ENCODE results near the gene ARHGAP18.

ARHGAP18 gene

GRCh38 chr6:129709769-129710449 is at the start of gene ARHGAP18:
Gene ARHGAP18 (minus strand): TSS chr6:129710177. CDS start chr6:129710136, 41 bp downstream.
- peak; percentile 75 for DNase-seq

- no peak for DNase-seq
Observed at GRCh38 chr6:129755787-129756186, 45.8 kb upstream of the ARHGAP18 start.

GRCh38 chr6:129754750-129755149 is 44.8 kb upstream of the ARHGAP18 start:
- no peak for DNase-seq

- no peak for DNase-seq
Observed at GRCh38 chr6:129753422-129753821, 43.4 kb upstream of the ARHGAP18 start.

- DNase-seq: no peak
Observed at GRCh38 chr6:129751384-129751783, 41.4 kb upstream of the ARHGAP18 start.

- no peak for DNase-seq
Observed at GRCh38 chr6:129750360-129750759, 40.4 kb upstream of the ARHGAP18 start.

GRCh38 chr6:129749749-129750120 is 39.8 kb upstream of the ARHGAP18 start:
- no peak for DNase-seq

GRCh38 chr6:129748901-129749748 is 39.1 kb upstream of the ARHGAP18 start:
- DNase-seq: no peak

- DNase-seq: peak; percentile 61
Observed at GRCh38 chr6:129748212-129748900, 38.4 kb upstream of the ARHGAP18 start.

- no peak for DNase-seq
Observed at GRCh38 chr6:129747588-129748112, 37.7 kb upstream of the ARHGAP18 start.

GRCh38 chr6:129744880-129745237 is 34.9 kb upstream of the ARHGAP18 start:
- DNase-seq: no peak

- DNase-seq: no peak
Observed at GRCh38 chr6:129744201-129744879, 34.4 kb upstream of the ARHGAP18 start.

GRCh38 chr6:129740013-129740412 is 30.0 kb upstream of the ARHGAP18 start:
- DNase-seq: no peak

GRCh38 chr6:129736105-129736504 is 26.1 kb upstream of the ARHGAP18 start:
- no peak for DNase-seq

- no peak for DNase-seq
Observed at GRCh38 chr6:129733290-129733689, 23.3 kb upstream of the ARHGAP18 start.

- DNase-seq: no peak
Observed at GRCh38 chr6:129732542-129732941, 22.6 kb upstream of the ARHGAP18 start.

GRCh38 chr6:129732034-129732433 is 22.1 kb upstream of the ARHGAP18 start:
- DNase-seq: no peak

- DNase-seq: no peak
Observed at GRCh38 chr6:129731428-129731827, 21.5 kb upstream of the ARHGAP18 start.

- peak; percentile 8 for DNase-seq
Observed at GRCh38 chr6:129730477-129731165, 20.6 kb upstream of the ARHGAP18 start.

- no peak for DNase-seq
Observed at GRCh38 chr6:129726650-129727049, 16.7 kb upstream of the ARHGAP18 start.

- no peak for DNase-seq
Observed at GRCh38 chr6:129725341-129725740, 15.4 kb upstream of the ARHGAP18 start.

GRCh38 chr6:129719692-129720091 is 9.7 kb upstream of the ARHGAP18 start:
- DNase-seq: no peak

Data from activated naive CD4-positive, alpha-beta T cell treated with Interleukin-2 at 50 U/mL for 16 hours (primary cell).